OCI-LY3 (cell line): ENCODE measurements around the gene TARS2.

Experiments
- H2AFZ ChIP-seq: fragments of 200-600, 300-600 bp; shearing (Covaris generic); 2 replicates; pipeline ENCODE4 v1.6.0; 2014; ENCODE audit warnings: antibody characterized with exemption, low read depth, low read length
- H3K27ac ChIP-seq: fragments of 200-600, 300-600 bp; sonication (generic); 2 replicates; pipeline ENCODE4 v1.5.1; 2014; ENCODE audit warnings: mild to moderate bottlenecking, low read length, moderate library complexity, mixed read lengths
- H3K27me3 ChIP-seq: fragments of 200-600, 300-600 bp; sonication (generic); 2 replicates; pipeline ENCODE4 v1.6.1; 2014; ENCODE audit warnings: low read depth, low read length, mixed read lengths
- H3K36me3 ChIP-seq: fragments of 200-600, 300-600 bp; sonication (generic); replicated peaks from 2 replicates; pipeline ENCODE3; 2014; ENCODE audit warnings: low read depth, low read length, mixed read lengths
- H3K4me1 ChIP-seq: fragments of 300-600, 200-600 bp; sonication (generic); 2 replicates; pipeline ENCODE4 v1.6.1; 2014; ENCODE audit warnings: low read length, mixed read lengths
- H3K4me2 ChIP-seq: fragments of 200-600, 300-600 bp; sonication (generic); 2 replicates; pipeline ENCODE4 v1.6.1; 2014; ENCODE audit warnings: low read length, mixed read lengths
- H3K4me3 ChIP-seq: fragments of 300-600, 200-600 bp; sonication (generic); 2 replicates; pipeline ENCODE4 v1.5.1; 2014; ENCODE audit warnings: antibody characterized with exemption, mild to moderate bottlenecking, low read length, moderate library complexity
- H3K79me2 ChIP-seq: fragments of 300-600, 200-600 bp; shearing (Covaris generic); 2 replicates; pipeline ENCODE4 v1.6.1; 2014; ENCODE audit warnings: mild to moderate bottlenecking, low read length, mixed read lengths
- H3K9ac ChIP-seq: fragments of 300-600, 200-600 bp; shearing (Covaris generic); 2 replicates; pipeline ENCODE4 v1.6.0; 2014; ENCODE audit warnings: mild to moderate bottlenecking, low read length, moderate library complexity
- H3K9me3 ChIP-seq: fragments of 200-600, 300-600 bp; shearing (Covaris generic); 2 replicates; pipeline ENCODE4 v1.6.1; 2014; ENCODE audit warnings: low read length, mixed read lengths; ENCODE audit not compliant: insufficient read depth
- H4K20me1 ChIP-seq: fragments of 200-600, 300-600 bp; sonication (generic); 2 replicates; pipeline ENCODE4 v1.6.1; 2016; ENCODE audit warnings: low read length, mixed read lengths; ENCODE audit not compliant: insufficient read depth
- CTCF ChIP-seq: fragments of 200-600, 300-600 bp; sonication (generic); IDR thresholded peaks from 2 replicates; pipeline ENCODE4 v1.5.1; 2014; ENCODE audit warnings: antibody characterized with exemption, low read length, low read depth
- EZH2phosphoT487 ChIP-seq: fragments of 200-600 bp; shearing (Covaris generic); IDR thresholded peaks from 2 replicates; pipeline ENCODE4 v1.6.1; 2018; ENCODE audit warnings: antibody characterized with exemption, mixed run types, low read depth

TARS2 gene

DNA sequence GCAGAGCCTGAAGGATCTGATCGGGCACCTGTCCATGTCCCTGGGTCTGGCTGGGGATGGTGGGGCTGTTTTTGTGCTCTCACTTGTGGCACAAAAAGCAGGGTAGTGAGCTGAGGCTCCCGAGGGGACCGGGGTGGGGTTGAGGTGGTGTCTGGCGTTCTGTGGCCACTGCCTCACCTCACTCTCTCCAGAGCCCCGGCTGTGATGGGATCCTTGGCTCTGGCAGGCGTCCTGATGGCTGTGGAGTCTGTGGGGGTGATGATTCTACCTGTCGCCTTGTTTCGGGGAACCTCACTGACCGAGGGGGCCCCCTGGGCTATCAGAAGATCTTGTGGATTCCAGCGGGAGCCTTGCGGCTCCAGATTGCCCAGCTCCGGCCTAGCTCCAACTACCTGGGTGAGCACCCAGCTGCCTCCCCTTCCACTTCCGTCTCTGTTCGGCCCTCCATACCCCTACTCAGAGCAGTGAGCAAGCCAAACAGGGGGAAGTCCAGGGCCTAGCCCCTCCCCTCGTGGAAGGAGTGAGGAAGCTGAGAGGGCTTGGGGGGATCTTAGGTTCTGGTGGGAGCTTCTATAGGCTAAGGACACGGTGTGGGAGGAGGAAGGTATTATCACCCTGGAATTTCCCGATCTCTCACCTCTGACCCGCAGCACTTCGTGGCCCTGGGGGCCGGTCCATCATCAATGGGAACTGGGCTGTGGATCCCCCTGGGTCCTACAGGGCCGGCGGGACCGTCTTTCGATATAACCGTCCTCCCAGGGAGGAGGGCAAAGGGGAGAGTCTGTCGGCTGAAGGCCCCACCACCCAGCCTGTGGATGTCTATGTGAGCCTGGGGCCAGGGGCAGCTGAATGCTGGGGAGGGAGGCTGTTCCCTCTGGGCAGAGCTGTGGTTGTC, 69.0 kb downstream of the TARS2 start:
- H2AFZ ChIP-seq, result no peak overlapping the region
- peaks cover 20% of the 10 kb centered on the region for H3K4me1 ChIP-seq
- no peak overlapping the region for H3K27ac ChIP-seq
- no peak overlapping the region for H3K4me3 ChIP-seq
- no peak for TF ChIP-seq EZH2phosphoT487
- TF ChIP-seq CTCF, result no peak
- H3K4me2 ChIP-seq, result no peak overlapping the region
- H3K36me3 ChIP-seq, result no peaks in the 10 kb centered on the region
- H3K27me3 ChIP-seq, result peaks cover 3% of the 10 kb centered on the region
- no peak overlapping the region for H3K9ac ChIP-seq
- H3K79me2 ChIP-seq, result peaks cover 6% of the 10 kb centered on the region; the same call in 1 of the 2 replicates
- no peaks in the 10 kb centered on the region for H3K9me3 ChIP-seq
- H4K20me1 ChIP-seq, result no peaks in the 10 kb centered on the region

- no peak overlapping the region for H2AFZ ChIP-seq
- TF ChIP-seq CTCF (no peak), EZH2phosphoT487 (no peak)
- no peaks in the 10 kb centered on the region for H3K9me3 ChIP-seq
- H3K79me2 ChIP-seq, result peaks cover 14% of the 10 kb centered on the region
- no peaks in the 10 kb centered on the region for H3K36me3 ChIP-seq
- no peaks in the 10 kb centered on the region for H3K27me3 ChIP-seq
- H3K4me2 ChIP-seq, result no peak overlapping the region
- peaks cover 25% of the 10 kb centered on the region for H3K4me1 ChIP-seq
- no peak overlapping the region for H3K9ac ChIP-seq
- H3K4me3 ChIP-seq, result no peak overlapping the region
- no peaks in the 10 kb centered on the region for H4K20me1 ChIP-seq
- no peak overlapping the region for H3K27ac ChIP-seq
These were observed 69.9 kb downstream of the TARS2 start for GRCh38 chr1:150557065-150557600.
